Erythroblast (primary cell): ENCODE results near the gene POC1B.

Experiments
- GATA1 ChIP-seq: IDR thresholded peaks from 2 replicates; pipeline ENCODE4 v1.6.1; 2011; ENCODE audit warnings: low read depth, mild to moderate bottlenecking, control low read depth, low read length, moderate library complexity
- POLR2A ChIP-seq: IDR thresholded peaks from 2 replicates; pipeline ENCODE4 v1.6.1; 2011; ENCODE audit warnings: mild to moderate bottlenecking, low read length

DNA sequence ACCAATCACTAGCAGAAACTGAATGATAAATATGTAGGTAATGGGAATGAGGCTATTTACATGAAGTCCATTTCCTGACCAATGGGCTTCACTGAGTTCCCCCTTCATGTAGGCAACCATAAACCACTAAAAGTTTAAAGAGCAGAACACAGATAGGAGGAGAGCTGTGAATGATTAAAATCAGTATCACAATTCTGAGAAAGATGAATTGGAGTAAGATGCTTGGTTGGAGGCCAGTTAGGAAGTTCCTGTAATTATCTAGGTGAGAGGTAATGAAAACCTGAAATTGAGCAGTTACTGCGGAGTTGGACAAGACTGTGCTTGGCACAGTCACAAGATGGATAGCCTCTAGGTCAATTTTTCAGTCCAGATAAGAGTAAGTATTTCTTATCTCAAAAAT, 57.8 kb downstream of the POC1B start:
- no peak for TF ChIP-seq POLR2A
- no peak for TF ChIP-seq GATA1
